ENCODE data around the gene TRPM1.

Gene TRPM1

GRCh38 chr15:31049682-31050615 is 51.6 kb downstream of the TRPM1 start:
- DNase-seq (ENCODE audit: low read depth in 1 of 2, low spot score in 1 of 2), result no peak

GRCh38 chr15:31049111-31049510 is 52.4 kb downstream of the TRPM1 start:
- DNase-seq (ENCODE audit: low read depth in 1 of 2, low spot score in 1 of 2), result no peak

- no peak for DNase-seq (ENCODE audit: low read depth in 1 of 2, low spot score in 1 of 2)
These were observed 54.1 kb downstream of the TRPM1 start for GRCh38 chr15:31047437-31047836.

GRCh38 chr15:31046759-31047359 is 54.7 kb downstream of the TRPM1 start:
- no peak for DNase-seq (ENCODE audit: low read depth in 1 of 2, low spot score in 1 of 2)

GRCh38 chr15:31045606-31046005 is 55.9 kb downstream of the TRPM1 start:
- DNase-seq (ENCODE audit: low read depth in 1 of 2, low spot score in 1 of 2), result no peak

- no peak for DNase-seq (ENCODE audit: low read depth in 1 of 2, low spot score in 1 of 2)
These were observed 58.8 kb downstream of the TRPM1 start for GRCh38 chr15:31042751-31043150.

GRCh38 chr15:31041610-31042009 is 59.9 kb downstream of the TRPM1 start:
- no peak for DNase-seq (ENCODE audit: low read depth in 1 of 2, low spot score in 1 of 2)

GRCh38 chr15:31040611-31041010 is 60.9 kb downstream of the TRPM1 start:
- no peak for DNase-seq (ENCODE audit: low read depth in 1 of 2, low spot score in 1 of 2)

GRCh38 chr15:31039961-31040360 is 61.6 kb downstream of the TRPM1 start:
- no peak for DNase-seq (ENCODE audit: low read depth in 1 of 2, low spot score in 1 of 2)

GRCh38 chr15:31037731-31038477 is 63.6 kb downstream of the TRPM1 start:
- no peak for DNase-seq (ENCODE audit: low read depth in 1 of 2, low spot score in 1 of 2)

- DNase-seq (ENCODE audit: low read depth in 1 of 2, low spot score in 1 of 2), result no peak
These were observed 64.7 kb downstream of the TRPM1 start for GRCh38 chr15:31036783-31037182.

GRCh38 chr15:31035610-31036009 is 65.9 kb downstream of the TRPM1 start:
- no peak for DNase-seq (ENCODE audit: low read depth in 1 of 2, low spot score in 1 of 2)

GRCh38 chr15:31034152-31034551 is 67.4 kb downstream of the TRPM1 start:
- no peak for DNase-seq (ENCODE audit: low read depth in 1 of 2, low spot score in 1 of 2)

- DNase-seq (ENCODE audit: low read depth in 1 of 2, low spot score in 1 of 2), result no peak
These were observed 68.6 kb downstream of the TRPM1 start for GRCh38 chr15:31032961-31033371.

- DNase-seq (ENCODE audit: low read depth in 1 of 2, low spot score in 1 of 2), result no peak
These were observed 70.0 kb downstream of the TRPM1 start for GRCh38 chr15:31031471-31032067.

GRCh38 chr15:31027910-31028578 is 73.5 kb downstream of the TRPM1 start:
- no peak for DNase-seq (ENCODE audit: low read depth in 1 of 2, low spot score in 1 of 2)

- DNase-seq (ENCODE audit: low read depth in 1 of 2, low spot score in 1 of 2), result no peak
These were observed 75.5 kb downstream of the TRPM1 start for GRCh38 chr15:31025996-31026395.

- no peak for DNase-seq (ENCODE audit: low read depth in 1 of 2, low spot score in 1 of 2)
These were observed 76.5 kb downstream of the TRPM1 start for GRCh38 chr15:31024979-31025378.

GRCh38 chr15:31024330-31024729 is 77.2 kb downstream of the TRPM1 start:
- DNase-seq (ENCODE audit: low read depth in 1 of 2, low spot score in 1 of 2), result no peak

- DNase-seq (ENCODE audit: low read depth in 1 of 2, low spot score in 1 of 2), result no peak
These were observed 77.7 kb downstream of the TRPM1 start for GRCh38 chr15:31023841-31024240.

Data from activated CD4-positive, alpha-beta T cell treated with anti-CD3 and anti-CD28 coated beads, Interleukin-2, amount 50 U/mL, for 24 hours (primary cell).